Measurements from ENCODE around the gene KATNAL1.

The KATNAL1 gene

GRCh38 chr13:30334663-30335386 is 27.5 kb upstream of the KATNAL1 start:
- no peak for DNase-seq

- no peak for DNase-seq
Measured at GRCh38 chr13:30333616-30334015, 26.3 kb upstream of the KATNAL1 start.

- DNase-seq: no peak
Measured at GRCh38 chr13:30332456-30333143, 25.2 kb upstream of the KATNAL1 start.

GRCh38 chr13:30331331-30331771 is 24.0 kb upstream of the KATNAL1 start:
- DNase-seq: no peak

GRCh38 chr13:30329009-30329585 is 21.7 kb upstream of the KATNAL1 start:
- no peak for DNase-seq

- DNase-seq: no peak
Measured at GRCh38 chr13:30325668-30326067, 18.3 kb upstream of the KATNAL1 start.

GRCh38 chr13:30323524-30323923 is 16.2 kb upstream of the KATNAL1 start:
- DNase-seq: no peak

GRCh38 chr13:30322428-30322827 is 15.1 kb upstream of the KATNAL1 start:
- no peak for DNase-seq

- DNase-seq: no peak
Measured at GRCh38 chr13:30321256-30321655, 13.9 kb upstream of the KATNAL1 start.

GRCh38 chr13:30319655-30320054 is 12.3 kb upstream of the KATNAL1 start:
- DNase-seq: no peak

GRCh38 chr13:30319130-30319529 is 11.8 kb upstream of the KATNAL1 start:
- DNase-seq: no peak

- no peak for DNase-seq
Measured at GRCh38 chr13:30318026-30318425, 10.7 kb upstream of the KATNAL1 start.

- DNase-seq: no peak
Measured at GRCh38 chr13:30314562-30314961, 7.2 kb upstream of the KATNAL1 start.

- DNase-seq: no peak
Measured at GRCh38 chr13:30314069-30314468, 6.7 kb upstream of the KATNAL1 start.

GRCh38 chr13:30313311-30313710 is 6.0 kb upstream of the KATNAL1 start:
- DNase-seq: no peak

GRCh38 chr13:30312904-30313303 is 5.6 kb upstream of the KATNAL1 start:
- no peak for DNase-seq

GRCh38 chr13:30308548-30308947 is 1.2 kb upstream of the KATNAL1 start:
- DNase-seq: no peak

GRCh38 chr13:30307971-30308290 is 580 bp upstream of the KATNAL1 start:
- DNase-seq: no peak

GRCh38 chr13:30306762-30307193 is 573 bp downstream of the KATNAL1 start:
- no peak for DNase-seq

GRCh38 chr13:30305456-30305970 is 1.8 kb downstream of the KATNAL1 start:
- DNase-seq: no peak

- no peak for DNase-seq
Measured at GRCh38 chr13:30303269-30303668, 4.1 kb downstream of the KATNAL1 start.

- DNase-seq: no peak
Measured at GRCh38 chr13:30301827-30302226, 5.5 kb downstream of the KATNAL1 start.

GRCh38 chr13:30300596-30300995 is 6.8 kb downstream of the KATNAL1 start:
- DNase-seq: no peak

- no peak for DNase-seq
Measured at GRCh38 chr13:30299786-30300185, 7.6 kb downstream of the KATNAL1 start.

Measured in right kidney (tissue), 1 donor.